GM18861 (cell line): ENCODE measurements around the gene RND1.
"Not testable (repeated sequence)": the region's sequence is repeated elsewhere in the genome, so short reads cannot be mapped to it uniquely, and the experiment has no call there.

Source experiments
- ATAC-seq: cut with Tn5 transposase; IDR thresholded peaks from one replicate; pipeline ENCODE4 v1.9.1; 2021; ENCODE audit not compliant: unreplicated experiment

RND1 gene

DNA sequence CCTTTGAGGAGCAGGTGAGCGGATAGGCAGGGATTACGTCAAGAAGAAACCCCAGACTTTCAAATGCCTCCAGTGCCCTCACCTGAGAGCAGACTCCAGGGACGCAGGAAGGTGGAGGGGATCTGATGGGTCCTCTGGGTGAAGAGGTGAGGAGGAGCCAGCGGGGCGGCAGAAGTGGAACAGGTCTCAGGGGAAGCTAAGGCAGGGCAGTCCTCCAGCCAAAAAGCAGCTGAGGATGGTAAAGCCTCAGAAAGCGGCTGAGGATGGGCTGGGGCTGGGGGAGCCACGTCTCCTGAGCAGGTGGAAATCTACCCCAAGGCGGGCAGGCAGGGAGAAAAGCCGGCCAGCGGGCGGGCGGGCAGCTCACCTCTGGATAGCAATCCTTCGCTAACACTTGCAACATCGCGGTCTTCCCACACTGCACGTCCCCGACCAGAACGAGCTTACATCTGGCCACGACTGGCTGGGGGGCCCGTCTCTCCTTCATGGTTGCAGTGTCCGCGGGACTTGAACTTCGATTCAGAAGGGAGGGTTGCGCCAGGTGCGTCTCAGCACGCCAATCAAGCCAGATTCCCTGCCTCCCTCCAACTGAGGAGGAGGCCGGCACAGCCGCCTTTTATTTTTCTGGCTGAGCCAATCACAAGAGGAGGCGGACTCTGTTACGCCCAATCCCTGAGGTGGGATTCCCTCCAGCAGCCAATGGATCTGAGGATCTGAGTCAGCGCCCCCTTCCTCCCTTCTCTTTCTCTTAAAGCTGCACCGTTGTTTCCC, at the start of gene RND1:
TSS of gene RND1 (minus strand) at position 590 of the 771 bp plus-strand sequence. CDS start at position 487, 103 bp downstream.
- ATAC-seq: peak; percentile 89

DNA sequence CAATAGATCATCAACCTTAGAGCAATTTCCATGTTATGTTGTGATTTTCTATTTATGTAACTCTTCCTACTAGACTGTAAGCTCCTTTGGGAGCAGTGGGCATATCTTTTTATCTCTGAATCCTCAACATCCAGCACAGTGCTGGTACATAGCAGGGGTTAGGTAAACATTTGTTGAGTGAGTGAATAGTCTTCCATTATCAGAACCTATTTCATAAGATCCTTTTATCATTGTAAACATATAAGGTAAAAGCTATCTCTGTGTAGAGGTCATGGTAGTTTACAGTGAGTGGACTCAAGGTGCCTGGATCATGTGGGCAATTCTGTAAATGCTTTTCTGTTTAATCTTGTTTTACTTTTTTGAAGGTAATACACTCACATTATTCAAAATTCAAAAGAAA, 44.5 kb upstream of the RND1 start:
- no peak for ATAC-seq

DNA sequence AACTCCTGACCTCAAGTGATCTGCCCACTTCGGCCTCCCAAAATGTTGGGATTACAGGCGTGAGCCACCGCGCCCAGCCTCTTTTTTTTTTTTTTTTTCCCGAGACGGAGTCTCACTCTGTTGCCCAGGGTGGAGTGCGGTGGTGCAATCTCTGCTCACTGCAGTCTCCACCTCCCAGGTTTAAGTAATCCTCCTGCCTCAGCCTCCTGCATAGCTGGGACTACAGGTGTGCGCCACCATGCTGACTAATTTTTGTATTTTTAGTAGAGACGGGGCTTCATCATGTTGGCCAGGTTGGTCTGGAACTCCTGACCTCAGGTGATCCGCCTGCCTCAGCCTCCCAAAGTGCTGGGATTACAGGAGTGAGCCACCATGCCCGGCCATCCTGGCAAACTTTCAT, 44.0 kb upstream of the RND1 start:
- not testable (repeated sequence) for ATAC-seq

DNA sequence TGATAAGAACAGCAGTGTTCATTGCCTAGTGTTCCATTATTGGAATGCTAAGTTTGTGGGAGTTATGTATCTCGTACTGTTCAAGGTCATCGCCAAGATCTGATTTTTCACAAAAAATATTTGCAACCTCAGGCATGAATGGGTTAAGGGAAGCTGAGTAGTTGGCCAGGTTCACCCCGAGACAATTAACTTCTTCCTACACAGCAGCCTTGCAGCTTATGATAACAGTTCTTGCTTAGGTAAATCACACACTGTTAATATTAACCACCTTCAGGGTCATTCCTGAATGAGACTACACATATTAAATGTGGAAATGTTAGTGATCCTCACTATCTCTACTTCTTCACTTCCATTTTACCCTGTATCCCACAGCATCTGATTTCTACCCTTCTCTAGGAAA, 41.6 kb upstream of the RND1 start:
- ATAC-seq: no peak

GRCh38 chr12:48903982-48904411, 38.3 kb upstream of the RND1 start:
- ATAC-seq: peak; percentile 74

GRCh38 chr12:48903363-48903981, 37.8 kb upstream of the RND1 start:
- ATAC-seq: no peak

DNA sequence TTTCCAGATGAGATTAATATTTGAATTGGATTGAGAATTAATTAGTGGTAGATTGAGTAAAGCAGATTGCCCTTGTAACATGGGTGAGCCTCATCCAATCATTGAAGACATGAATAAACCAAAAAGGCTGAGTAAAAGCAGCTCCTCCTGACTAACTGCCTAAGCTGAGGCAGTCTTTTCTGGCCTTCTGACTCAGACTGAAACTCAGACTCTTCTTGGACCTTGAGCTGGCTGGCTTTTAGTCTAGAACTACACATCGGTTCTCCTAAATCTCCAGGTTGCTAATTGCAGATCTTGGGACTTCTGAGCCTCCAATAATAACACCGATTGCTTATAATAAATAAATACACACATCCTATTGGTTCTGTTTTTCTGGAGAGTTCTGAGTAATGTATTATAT, 35.6 kb upstream of the RND1 start:
- no peak for ATAC-seq

DNA sequence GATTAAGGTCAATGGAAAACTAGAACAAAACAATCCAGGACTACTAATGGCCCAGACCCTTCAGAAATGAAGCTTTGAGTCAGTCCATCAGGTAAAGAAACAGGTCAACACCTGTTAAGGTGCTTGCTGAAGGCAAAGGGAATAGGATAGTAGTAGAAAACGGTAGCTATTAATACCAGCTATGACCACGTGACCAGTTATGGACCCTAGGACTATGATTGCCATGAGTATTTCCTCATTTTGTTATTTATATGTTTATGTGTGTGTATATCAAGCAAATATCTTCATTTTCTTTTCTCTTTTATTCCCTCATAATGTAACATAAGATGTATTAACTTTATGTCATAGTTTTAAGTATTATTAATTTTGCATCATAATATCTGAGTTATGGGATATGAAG, 34.0 kb upstream of the RND1 start:
- no peak for ATAC-seq

GRCh38 chr12:48894271-48894670, 28.6 kb upstream of the RND1 start:
- no peak for ATAC-seq

GRCh38 chr12:48890657-48891418, 25.2 kb upstream of the RND1 start:
- ATAC-seq: no peak

DNA sequence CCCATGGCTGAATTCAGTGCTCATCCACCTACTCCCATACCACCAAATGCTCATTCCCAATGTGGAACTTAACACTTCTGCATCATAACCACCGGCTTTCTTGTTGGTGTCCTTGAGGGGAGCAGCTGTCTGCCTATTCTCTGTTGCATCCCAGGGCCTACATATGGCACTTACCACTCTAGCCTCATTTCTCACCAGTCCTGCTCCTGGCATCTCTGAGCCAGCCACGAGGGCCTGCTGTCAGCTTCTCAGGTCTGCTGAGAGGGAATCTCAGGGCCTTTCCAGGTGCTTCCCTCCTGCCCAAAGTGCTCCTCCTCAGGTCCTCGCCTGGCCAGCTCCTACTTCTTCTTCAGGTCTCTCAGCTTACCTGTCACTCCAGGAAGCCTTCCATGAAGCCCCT, 24.0 kb upstream of the RND1 start:
- no peak for ATAC-seq

DNA sequence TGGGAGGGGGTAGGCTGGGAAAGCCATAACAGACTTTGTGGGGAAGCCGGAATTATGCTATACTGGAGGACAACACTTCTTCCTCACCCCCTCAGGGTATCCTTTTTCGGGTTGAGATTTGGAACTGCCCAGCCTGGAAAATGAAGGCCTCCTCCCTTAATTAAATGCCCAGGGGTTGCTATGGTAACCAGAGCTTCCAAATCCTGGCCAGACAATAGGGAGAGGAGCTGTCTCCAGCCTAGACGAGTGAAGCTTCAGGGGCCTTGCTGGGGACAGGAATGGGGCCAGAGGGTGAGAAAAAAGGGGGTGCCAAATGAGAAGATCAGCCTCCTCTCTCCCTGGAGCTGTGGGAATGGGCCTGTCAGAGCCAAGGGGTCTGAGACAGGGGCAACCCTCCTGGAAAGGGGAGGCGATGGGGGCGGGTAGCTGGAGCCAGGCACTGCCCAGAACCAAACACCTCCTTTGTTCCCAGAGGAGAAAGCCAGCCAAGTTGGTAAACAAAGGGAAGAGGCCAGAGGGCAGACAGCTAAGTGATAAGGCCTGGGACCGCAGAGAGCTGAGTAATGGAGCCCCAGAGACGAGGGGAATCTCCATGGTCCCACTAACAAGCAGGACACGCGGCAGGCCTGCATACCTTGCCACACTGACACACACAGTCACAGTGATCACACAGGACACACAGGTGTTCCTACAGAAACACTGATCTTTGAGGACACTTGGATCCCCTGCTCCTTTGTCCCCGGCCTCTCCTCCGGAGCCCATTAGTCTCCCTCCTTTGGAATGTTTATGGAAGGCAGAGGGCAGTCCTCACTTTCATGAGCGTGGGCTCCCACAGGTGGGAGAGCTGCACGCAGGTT, 17.9 kb upstream of the RND1 start:
- ATAC-seq: no peak

- ATAC-seq: no peak
Measured at GRCh38 chr12:48882972-48883304, 17.3 kb upstream of the RND1 start.

DNA sequence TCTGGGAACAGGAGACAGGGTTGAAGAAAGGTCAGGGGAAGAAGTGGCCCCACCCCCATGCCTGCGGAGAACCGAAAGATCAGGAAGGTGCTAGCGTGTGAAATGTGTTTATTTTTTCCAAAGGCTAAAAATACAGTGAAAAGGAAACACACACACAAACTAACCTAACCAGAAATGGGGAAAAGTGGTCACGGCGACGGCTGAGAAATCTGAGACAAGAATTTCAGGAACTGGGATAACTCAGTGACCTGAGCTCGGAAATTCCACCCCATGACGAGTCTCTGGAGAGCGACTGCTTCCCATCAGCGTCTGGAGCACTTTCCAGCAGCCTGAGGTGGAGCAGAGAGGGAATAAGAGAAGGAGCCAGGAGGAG, 16.6 kb upstream of the RND1 start:
- ATAC-seq: no peak

DNA sequence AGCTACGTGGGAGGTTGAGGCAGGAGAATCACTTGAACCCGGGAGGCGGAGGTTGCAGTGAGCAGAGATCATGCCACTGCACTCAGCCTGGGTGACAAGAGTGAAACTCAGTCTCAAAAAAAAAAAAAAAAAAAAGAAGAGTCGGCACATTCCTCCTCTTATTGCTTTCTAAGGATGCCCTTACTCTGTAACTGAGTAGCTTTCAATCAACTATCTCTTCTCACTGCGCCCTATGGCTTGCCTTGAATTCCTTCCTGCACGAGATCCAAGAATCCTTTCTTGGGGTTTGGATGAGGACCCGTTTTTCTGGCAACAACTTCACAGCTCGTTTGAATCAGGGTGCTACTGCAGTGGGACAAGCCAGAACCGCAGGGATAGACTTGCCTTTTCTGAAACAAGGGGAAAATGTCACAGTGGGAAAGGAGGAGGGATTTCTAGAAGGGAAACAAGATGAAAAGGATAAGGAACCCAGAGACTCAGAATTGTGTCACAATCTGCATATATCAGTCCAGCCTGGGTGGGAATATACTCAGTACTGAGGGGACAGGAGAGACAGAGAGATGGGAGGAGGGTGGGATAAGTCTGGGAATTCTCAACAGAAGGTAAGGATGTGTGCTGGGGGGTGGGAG, 16.1 kb upstream of the RND1 start:
- no peak for ATAC-seq

DNA sequence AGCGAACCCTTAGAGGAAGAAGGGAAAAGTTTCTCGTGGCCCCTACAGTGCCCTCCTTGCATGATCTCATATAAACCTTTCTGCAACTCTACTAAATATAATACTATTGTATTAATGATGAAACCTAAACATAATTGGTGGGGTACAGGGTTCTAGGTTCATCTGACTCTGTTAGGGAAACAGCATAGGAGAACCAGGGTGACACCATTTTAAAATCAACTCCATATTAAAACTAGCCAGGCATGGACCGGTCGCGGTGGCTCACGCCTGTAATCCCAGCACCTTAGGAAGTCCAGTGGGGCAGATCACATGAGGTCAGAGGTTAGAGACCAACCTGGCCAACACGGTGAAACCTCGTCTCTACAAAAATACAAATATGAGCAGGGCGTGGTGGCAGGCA, 15.0 kb upstream of the RND1 start:
- no peak for ATAC-seq

- ATAC-seq: no peak
Measured at GRCh38 chr12:48878548-48878947, 12.9 kb upstream of the RND1 start.

GRCh38 chr12:48875944-48876515, 10.4 kb upstream of the RND1 start:
- no peak for ATAC-seq

DNA sequence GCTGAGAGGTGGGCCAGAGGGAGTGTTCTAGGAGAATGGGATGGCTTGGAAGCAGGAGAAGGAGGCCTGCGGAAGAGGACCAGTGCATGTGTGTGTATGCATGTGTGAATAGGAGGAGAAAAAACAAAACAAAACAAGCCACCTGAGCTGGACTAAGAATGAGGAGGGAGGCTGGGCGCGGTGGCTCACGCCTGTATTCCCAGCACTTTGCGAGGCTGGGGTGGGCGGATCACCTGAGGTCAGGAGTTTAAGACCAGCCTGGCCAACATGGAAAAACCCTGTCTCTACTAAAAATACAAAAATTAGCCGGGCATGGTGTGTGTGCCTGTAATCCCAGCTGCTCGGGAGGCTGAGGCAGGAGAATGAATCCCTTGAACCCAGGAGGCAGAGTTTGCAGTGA, 7.9 kb upstream of the RND1 start:
- ATAC-seq: not testable (repeated sequence)

- ATAC-seq: no peak
Measured at GRCh38 chr12:48873096-48873495, 7.4 kb upstream of the RND1 start.
